ENCODE data around the gene ART5. TPM values are rescaled to one million over a fixed set of nuclear protein-coding genes. Genes with fewer than 3 reads are reported as not detected.

ART5 gene
- polyA plus RNA-seq, 1 donor (not counting 4 experiments of a cell fraction or from before 2014, with no cell fraction given) = not detected

GRCh38 chr11:3679077-3679476, 37.3 kb upstream of the ART5 start:
- DNase-seq (ENCODE audit: low read depth, low spot score) = no peak
- no peaks in the 10 kb centered on the region for H3K9me3 ChIP-seq (ENCODE audit: control insufficient read depth, low read depth, low read length)
- H3K27ac ChIP-seq (ENCODE audit: control insufficient read depth, insufficient read depth, low read length) = no peak overlapping the region
- no peaks in the 10 kb centered on the region for H3K79me2 ChIP-seq (ENCODE audit: control insufficient read depth, insufficient read depth, low read length)
- peaks cover 35 to 37% of the 10 kb centered on the region in 2 experiments for H3K36me3 ChIP-seq (ENCODE audit: control insufficient read depth in 2 of 2, extremely low read depth in 1 of 2, insufficient read depth in 2 of 2, low read length in 2 of 2)
- H3K27me3 ChIP-seq (ENCODE audit: control insufficient read depth, extremely low read depth, insufficient read depth, low read length) = no peaks in the 10 kb centered on the region
- TF ChIP-seq EZH2 (IDR thresholded peaks at IDR 0.05; ENCODE audit: low read length) (no peak), CTCF (optimal IDR thresholded peaks at IDR 0.05 in 1 of 3, IDR thresholded peaks at IDR 0.05 in 1 of 3, conservative IDR thresholded peaks at IDR 0.05 in 1 of 3; ENCODE audit: extremely low read depth in 1 of 3, insufficient read depth in 2 of 3, low read length in 3 of 3) (no peak)
- H3K4me1 ChIP-seq (ENCODE audit: control insufficient read depth, extremely low read depth, insufficient read depth, low read length) = peaks cover 18% of the 10 kb centered on the region
- no peak overlapping the region for H3K9ac ChIP-seq (ENCODE audit: control insufficient read depth, extremely low read depth, insufficient read depth, low read length)
- H3K4me3 ChIP-seq (ENCODE audit: control insufficient read depth in 2 of 3, extremely low read depth in 1 of 3, insufficient read depth in 2 of 3, low read depth in 1 of 3, low read length in 3 of 3) = no peak overlapping the region
- FAIRE-seq = no peak
- H2AFZ ChIP-seq (ENCODE audit: control insufficient read depth, low read length) = no peak overlapping the region
- dilution Hi-C loops (cut with MboI; ENCODE audit: extremely low pct_ligation_motif_present, low sequenced_read_pairs) = no loop called here
- H3K9me1 ChIP-seq (ENCODE audit: control insufficient read depth, extremely low read depth, insufficient read depth, low read length) = peaks cover 8% of the 10 kb centered on the region
- no peaks in the 10 kb centered on the region for H4K20me1 ChIP-seq (ENCODE audit: control insufficient read depth, extremely low read depth, insufficient read depth, low read length)
- H3K4me2 ChIP-seq (ENCODE audit: control insufficient read depth, extremely low read depth, insufficient read depth, low read depth, low read length) = no peak overlapping the region

- Histone ChIP-seq H3K36me3 (ENCODE audit: control insufficient read depth in 2 of 2, extremely low read depth in 1 of 2, insufficient read depth in 2 of 2, low read length in 2 of 2) (peaks cover 28 to 39% of the 10 kb centered on the region in 2 experiments), H4K20me1 (ENCODE audit: control insufficient read depth, extremely low read depth, insufficient read depth, low read length) (no peaks in the 10 kb centered on the region), H2AFZ (ENCODE audit: control insufficient read depth, low read length) (no peak overlapping the region), H3K9me3 (ENCODE audit: control insufficient read depth, low read depth, low read length) (no peaks in the 10 kb centered on the region), H3K4me1 (ENCODE audit: control insufficient read depth, extremely low read depth, insufficient read depth, low read length) (peaks cover 22% of the 10 kb centered on the region), H3K27me3 (ENCODE audit: control insufficient read depth, extremely low read depth, insufficient read depth, low read length) (no peaks in the 10 kb centered on the region), H3K4me2 (ENCODE audit: control insufficient read depth, extremely low read depth, insufficient read depth, low read depth, low read length) (no peak overlapping the region), H3K9me1 (ENCODE audit: control insufficient read depth, extremely low read depth, insufficient read depth, low read length) (peaks cover 8% of the 10 kb centered on the region), H3K27ac (ENCODE audit: control insufficient read depth, insufficient read depth, low read length) (no peak overlapping the region), H3K4me3 (ENCODE audit: control insufficient read depth in 2 of 3, extremely low read depth in 1 of 3, insufficient read depth in 2 of 3, low read depth in 1 of 3, low read length in 3 of 3) (no peak overlapping the region), H3K9ac (ENCODE audit: control insufficient read depth, extremely low read depth, insufficient read depth, low read length) (no peak overlapping the region), H3K79me2 (ENCODE audit: control insufficient read depth, insufficient read depth, low read length) (no peaks in the 10 kb centered on the region)
- no peak for FAIRE-seq
- no peak for TF ChIP-seq CTCF (optimal IDR thresholded peaks at IDR 0.05 in 1 of 3, IDR thresholded peaks at IDR 0.05 in 1 of 3, conservative IDR thresholded peaks at IDR 0.05 in 1 of 3; ENCODE audit: extremely low read depth in 1 of 3, insufficient read depth in 2 of 3, low read length in 3 of 3)
- TF ChIP-seq EZH2 (IDR thresholded peaks at IDR 0.05; ENCODE audit: low read length) = no peak
- no peak for DNase-seq (ENCODE audit: low read depth, low spot score)
- dilution Hi-C loops (cut with MboI; ENCODE audit: extremely low pct_ligation_motif_present, low sequenced_read_pairs) = no loop called here
These were observed 34.2 kb upstream of the ART5 start for GRCh38 chr11:3675971-3676370.

All from keratinocyte (primary cell).